ENCODE results near the gene AGAP1. TPM values are rescaled to one million over a fixed set of nuclear protein-coding genes. Genes with fewer than 3 reads are reported as not detected.

Gene AGAP1
- polyA plus RNA-seq, 3 donors: 3.7 to 7.1 (median 6.3) TPM

DNA sequence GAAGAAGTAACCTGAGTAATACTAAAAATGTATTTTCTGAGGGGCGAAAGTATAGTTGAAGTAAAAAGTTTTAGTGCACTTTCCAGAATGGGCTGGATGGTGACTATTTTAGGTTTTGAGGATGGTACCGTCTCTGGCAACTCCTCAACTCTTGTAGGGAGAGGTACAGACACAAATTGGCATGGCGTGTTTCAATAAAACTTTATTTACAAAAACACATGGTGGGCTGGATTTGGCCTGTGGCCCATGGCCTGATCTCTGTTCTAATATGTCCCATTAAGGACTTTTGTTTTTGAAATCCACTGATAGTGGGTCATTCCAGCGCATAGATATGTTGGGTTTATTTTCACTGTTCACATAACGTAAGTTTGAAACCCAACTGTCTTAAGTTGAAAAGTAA, 132.8 kb downstream of the AGAP1 start:
- no peak overlapping the region for H3K27ac ChIP-seq (ENCODE audit: low read depth, low read length)
- 94 to 96% (median 95%) methylated on average over 5 of the region's 5 CpGs for WGBS, 3 donors

DNA sequence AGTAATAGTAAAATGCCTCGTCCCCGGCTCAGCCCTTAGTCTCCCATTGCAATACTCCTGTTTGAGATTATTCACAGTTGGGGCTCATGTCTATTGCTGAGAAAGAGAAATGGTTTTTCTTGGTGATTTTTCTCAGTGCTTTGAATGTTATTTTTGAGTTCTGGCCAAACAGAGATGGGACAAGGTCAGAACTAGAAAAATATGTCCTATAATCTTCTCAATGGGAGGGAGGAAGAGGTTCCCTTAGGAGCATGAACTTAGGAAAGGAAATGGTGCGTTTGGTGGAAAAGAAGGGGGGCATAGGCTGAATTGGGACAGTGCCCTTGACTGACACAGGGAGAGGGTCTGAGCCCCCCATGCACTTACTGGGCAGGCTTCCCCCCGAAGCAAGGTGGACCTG, 133.8 kb downstream of the AGAP1 start:
- 68 to 73% (median 68%) methylated on average over 4 of the region's 4 CpGs for WGBS, 3 donors
- no peak overlapping the region for H3K27ac ChIP-seq (ENCODE audit: low read depth, low read length)

DNA sequence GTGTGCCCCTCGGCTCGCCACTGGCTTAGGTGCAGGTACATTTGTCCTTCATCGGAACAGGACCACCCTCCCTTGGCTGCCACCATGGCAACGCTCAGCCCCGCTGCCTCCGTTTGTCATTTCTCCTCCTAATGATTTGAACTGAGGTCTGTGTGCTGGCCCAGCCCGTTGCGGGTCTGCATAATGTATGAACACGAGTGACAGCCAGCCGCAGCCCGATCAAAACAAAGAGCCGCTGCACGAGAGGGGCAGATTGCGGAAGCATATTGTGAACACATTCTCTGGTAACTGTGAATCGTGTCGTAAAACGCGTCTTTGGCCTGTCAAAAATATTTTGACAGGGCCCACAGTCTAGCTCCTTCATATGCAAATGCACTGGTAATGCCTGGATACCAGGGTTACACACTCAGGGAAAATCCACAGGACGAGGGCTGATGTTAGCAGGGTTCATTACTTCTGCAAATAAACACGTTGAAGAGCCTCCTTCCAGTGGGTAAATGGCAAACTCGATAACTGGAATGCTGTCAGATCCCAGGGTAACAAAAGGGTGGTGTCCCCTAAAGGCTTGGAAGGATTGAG, 137.0 kb downstream of the AGAP1 start:
- WGBS, 3 donors: 86 to 91% (median 89%) methylated on average over 21 of the region's 21 CpGs

DNA sequence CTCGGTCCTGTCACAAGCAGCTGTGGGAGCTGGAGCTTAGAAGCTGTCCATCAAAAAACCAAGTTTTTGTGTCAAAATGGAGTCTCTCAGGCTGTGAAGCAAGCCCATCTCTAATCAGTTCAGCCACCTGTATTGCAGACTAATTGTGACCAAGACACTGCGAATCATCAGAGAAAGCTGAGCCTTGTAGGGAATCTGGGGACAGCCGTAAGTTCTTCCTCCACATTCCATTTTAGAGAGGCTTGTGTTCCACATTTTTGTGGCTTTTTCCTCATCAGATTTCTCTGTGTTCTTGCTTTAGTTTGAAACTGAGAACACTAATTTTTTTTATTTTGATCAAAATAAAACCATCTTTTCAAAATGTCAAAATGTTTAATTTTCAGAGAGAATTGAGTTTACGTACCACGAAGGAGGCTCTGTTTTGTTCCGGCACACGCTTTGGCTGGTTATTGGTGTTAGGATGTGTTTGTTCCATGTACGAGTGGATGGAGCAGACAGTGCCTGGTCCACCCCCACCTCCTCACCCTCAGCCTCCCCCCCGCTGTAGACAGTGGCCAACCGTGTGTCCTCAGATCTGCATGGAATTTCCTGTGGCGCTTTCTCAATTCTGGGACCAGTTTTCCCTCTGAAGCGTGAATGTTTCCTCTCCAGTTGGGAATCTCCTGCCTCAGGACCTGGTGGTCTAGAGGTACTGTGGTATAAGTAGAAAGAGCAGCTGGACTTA, 140.8 kb downstream of the AGAP1 start:
- WGBS, 3 donors: 80 to 83% (median 82%) methylated on average over 12 of the region's 12 CpGs

More for the DNA sequence above, 137.0 kb downstream of the AGAP1 start:
- H3K27ac ChIP-seq (ENCODE audit: low read depth, low read length): no peak overlapping the region

DNA sequence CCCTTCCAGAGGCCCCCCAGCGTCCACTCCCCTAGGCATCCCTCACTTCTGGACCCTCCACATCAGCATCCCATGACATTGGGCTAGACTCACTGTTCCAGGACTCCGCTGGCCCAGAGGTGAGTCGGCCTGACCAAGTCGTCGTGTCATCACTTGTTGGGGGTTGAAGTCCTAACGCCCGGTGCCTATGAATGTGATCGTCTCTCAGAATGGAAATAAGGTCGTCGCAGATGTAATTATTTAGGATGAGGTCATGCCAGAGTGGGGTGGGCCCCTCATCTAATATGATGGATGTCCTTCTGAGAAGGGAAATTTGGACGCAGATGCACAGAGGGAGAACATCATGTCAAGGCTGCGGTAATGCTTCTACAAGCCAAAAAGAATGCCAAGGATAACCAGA, 142.7 kb downstream of the AGAP1 start:
- WGBS, 3 donors: 83 to 89% (median 83%) methylated on average over 12 of the region's 12 CpGs
- H3K27ac ChIP-seq (ENCODE audit: low read depth, low read length): no peak overlapping the region

More for the DNA sequence above, 140.8 kb downstream of the AGAP1 start:
- no peak overlapping the region for H3K27ac ChIP-seq (ENCODE audit: low read depth, low read length)

DNA sequence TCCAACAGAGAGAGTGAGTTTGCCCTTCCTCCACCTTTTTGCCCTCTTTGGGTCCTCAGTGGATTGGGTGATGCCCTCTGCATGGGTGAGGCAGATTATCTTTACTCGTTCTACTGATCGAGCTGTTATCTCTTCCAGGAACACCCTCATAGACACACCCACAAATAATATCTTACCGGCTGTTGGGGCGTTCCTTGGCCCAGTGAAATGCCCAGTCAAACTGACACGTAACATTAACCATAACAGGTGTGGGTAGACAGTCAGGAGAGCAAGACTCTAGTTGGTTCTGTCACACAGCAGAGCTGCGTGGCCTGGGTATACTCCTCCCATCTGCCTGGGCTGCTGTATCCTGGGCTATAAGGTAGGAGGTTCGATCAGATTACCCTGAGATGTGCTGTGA, 144.1 kb downstream of the AGAP1 start:
- H3K27ac ChIP-seq (ENCODE audit: low read depth, low read length): no peak overlapping the region
- 73 to 82% (median 82%) methylated on average over 7 of the region's 7 CpGs for WGBS, 3 donors

DNA sequence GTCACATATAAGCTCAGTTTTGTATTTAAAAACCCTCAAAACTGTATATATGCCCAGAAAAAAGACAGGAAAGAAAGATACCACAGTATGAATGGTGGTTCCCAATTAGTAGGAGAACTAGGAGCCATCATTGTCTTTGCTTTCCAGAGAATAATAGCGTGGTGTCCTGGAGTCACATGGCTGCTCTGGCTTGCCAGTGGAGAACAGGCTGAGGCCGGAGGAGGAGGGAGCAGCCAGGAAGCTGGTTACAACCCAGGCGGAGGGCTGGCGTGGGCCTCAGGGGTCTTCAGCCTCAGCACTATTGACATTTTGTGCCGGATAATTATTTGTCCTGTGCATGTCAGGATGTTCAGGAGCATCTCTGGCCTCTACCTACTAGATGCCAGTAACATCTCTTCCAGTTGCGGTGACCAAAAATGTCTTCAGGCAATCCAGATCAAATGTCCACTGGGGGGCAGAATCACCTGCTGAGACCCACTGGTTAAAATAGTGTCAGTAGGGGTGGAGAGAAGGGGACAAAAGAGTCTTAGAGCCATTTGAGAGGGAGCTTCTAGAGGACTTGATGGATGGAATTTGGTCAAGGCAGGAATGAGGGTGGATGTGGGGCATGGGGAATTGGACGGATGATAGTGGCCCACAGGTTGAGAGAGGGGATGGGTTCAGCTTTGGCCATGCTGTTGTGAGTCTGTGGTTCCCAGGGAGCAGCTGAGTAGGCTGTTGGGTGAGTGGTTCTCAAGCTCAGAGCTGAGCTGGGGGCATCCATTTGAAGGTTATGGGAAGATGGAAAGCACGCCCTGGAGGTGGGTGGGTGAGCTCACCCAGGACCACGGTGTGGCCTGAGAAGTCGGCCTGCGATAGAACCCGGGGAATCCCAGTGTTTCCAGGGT, 144.9 kb downstream of the AGAP1 start:
- no peak overlapping the region for H3K27ac ChIP-seq (ENCODE audit: low read depth, low read length)
- 74 to 90% (median 75%) methylated on average over 12 of the region's 12 CpGs for WGBS, 3 donors

DNA sequence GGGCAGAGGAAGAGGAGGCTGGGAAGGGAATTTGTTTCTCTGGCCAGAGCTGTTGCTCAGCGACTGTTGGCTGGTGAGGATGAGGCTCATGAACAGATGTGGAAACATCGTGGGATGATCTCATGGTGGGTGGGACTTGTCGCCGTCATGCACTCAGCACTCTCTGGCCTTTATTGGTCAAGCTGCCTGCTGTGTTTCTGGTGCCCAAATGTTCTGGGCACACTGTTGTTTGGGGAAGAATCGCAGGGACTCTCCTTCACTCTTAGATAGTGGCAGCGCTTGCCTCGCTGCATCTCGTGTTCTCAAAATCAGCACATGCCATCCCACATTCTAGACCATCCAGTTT, 145.6 kb downstream of the AGAP1 start:
- no peak overlapping the region for H3K27ac ChIP-seq (ENCODE audit: low read depth, low read length)

DNA sequence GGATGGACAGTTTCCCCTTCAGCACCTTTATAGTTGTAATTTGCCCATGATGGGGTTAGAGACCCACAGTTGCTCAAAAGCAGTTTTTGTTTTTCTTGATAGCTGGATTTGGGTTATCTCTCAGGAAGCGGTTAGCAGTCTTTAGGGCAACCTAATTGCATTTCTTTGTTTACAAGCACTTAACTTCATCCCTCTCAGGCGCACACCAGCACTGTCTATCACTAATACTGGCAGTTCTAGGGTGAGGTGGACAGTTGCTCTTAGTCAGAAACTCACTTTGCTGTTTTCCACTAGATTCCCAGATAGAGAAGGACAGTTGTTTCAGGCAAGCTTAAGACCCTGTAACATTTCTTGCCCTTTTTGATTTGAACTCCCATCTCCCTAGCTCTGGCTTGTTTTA, 146.0 kb downstream of the AGAP1 start:
- no peak overlapping the region for H3K27ac ChIP-seq (ENCODE audit: low read depth, low read length)
- WGBS, 3 donors: 84 to 86% (median 86%) methylated on average over 2 of the region's 2 CpGs

More for the DNA sequence above, 145.6 kb downstream of the AGAP1 start:
- WGBS, 3 donors: 53 to 75% (median 57%) methylated on average over 8 of the region's 8 CpGs

DNA sequence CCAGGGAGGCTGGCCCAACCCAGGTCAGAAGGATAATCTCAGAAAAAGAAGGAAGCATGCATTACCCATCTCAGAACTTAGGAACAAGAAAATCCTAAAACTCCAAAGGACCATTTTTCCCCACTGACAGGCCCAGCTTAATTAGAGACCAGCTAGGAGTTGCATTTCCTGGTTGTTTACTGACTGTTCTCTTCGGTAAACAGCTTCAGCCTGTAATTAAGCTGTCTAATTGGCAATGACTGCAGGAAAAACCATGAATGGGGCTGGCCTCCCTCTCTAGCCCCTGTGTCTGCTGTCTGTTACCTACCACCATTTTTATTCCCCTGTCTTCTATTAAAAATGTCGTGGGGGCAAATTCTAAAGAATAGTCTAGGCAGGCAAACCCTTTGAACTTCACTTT, 146.5 kb downstream of the AGAP1 start:
- no peak overlapping the region for H3K27ac ChIP-seq (ENCODE audit: low read depth, low read length)
- 52 to 69% (median 66%) methylated on average over 2 of the region's 2 CpGs for WGBS, 3 donors

DNA sequence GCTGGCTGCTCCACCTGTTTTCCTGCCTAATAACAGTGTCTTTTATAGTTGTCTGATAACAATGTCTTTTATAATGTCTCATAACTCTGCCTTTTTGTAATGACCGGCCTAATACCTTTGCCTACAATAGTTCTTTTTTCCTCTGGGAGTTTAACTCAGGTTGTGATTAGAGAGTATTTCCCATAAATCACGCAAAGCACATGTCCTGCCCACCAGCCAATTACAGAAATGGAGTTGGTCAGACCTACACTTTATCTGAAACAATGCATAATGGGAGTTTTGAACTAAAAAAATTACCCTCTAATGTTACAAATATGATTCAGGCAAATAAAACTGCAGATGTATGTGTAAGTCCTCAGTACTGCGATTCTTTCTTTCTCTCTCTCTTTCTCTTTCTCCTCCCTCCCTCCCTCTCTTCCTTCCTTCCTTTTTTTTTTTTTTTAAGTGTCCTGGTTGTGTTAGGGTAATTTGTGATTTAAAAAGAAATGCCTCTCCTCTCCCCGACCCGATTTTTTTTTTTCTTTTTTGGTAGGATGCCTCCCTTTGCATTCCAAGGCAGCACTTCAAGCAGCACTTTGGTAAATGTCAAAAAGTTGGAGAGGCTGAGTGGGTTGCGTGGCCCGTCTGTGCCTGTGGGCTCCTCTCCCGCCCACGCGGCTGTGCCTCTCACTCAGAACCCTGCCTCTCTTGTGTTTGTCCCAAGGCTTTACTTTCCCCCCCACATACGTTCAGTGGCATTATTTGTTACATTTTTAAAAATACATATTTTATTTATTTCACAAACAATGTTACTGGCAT, 147.3 kb downstream of the AGAP1 start:
- WGBS, 3 donors: 44 to 67% (median 44%) methylated on average over 11 of the region's 11 CpGs
- H3K27ac ChIP-seq (ENCODE audit: low read depth, low read length): no peak overlapping the region

DNA sequence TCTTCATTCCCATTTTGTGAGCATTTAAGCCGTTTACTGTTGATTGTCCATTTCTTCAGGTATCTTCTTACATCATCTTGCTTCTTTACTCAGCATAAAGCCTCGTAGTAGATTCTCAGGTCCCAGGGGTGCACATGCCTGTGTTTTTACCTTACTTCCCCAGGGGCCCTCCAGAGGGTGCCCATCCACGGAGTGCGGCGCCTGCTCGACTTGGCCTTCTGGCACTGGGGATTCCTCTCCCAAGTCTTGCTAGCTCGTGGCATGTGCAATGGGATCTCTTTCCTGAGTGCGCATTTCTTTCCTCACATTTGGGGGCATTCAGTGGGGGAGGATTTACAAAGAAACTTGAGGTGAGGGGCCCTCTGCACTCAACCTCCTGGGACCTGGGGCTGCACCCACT, 148.1 kb downstream of the AGAP1 start:
- H3K27ac ChIP-seq (ENCODE audit: low read depth, low read length): no peak overlapping the region

DNA sequence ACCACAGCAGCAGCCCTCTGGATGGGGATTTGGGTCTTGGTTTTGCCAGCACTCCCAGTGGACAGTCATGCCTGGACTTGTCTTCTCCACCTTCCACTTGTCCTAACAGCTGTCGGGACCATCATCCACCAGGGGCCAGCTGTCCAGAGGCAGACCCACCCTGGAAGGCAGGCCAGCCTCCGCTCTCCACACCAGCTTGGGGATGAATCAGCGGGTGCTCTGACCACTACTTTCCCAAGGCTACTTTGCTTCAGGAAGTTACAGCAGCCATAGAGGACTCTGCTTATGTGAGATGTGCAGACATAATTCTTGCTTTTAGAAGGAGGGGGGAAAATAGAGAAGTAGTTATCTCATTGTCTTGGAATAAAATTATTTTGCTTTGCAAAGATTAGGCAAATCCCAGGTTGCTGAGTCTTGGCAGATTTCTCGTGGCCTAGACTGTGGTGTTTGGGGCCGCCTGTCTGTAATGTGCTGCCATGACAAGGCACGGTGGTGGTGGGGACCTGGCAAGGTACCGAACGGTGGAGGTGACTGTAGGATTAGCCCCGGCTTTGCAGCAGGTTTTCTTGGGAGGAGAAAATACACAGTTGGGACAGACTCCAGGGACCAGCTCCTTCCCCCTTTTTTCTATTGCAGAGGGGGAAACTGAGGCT, 148.7 kb downstream of the AGAP1 start:
- no peak overlapping the region for H3K27ac ChIP-seq (ENCODE audit: low read depth, low read length)
- WGBS, 3 donors: 74 to 91% (median 75%) methylated on average over 9 of the region's 9 CpGs

More for the DNA sequence above, 148.1 kb downstream of the AGAP1 start:
- WGBS, 3 donors: 77 to 86% (median 82%) methylated on average over 8 of the region's 8 CpGs

DNA sequence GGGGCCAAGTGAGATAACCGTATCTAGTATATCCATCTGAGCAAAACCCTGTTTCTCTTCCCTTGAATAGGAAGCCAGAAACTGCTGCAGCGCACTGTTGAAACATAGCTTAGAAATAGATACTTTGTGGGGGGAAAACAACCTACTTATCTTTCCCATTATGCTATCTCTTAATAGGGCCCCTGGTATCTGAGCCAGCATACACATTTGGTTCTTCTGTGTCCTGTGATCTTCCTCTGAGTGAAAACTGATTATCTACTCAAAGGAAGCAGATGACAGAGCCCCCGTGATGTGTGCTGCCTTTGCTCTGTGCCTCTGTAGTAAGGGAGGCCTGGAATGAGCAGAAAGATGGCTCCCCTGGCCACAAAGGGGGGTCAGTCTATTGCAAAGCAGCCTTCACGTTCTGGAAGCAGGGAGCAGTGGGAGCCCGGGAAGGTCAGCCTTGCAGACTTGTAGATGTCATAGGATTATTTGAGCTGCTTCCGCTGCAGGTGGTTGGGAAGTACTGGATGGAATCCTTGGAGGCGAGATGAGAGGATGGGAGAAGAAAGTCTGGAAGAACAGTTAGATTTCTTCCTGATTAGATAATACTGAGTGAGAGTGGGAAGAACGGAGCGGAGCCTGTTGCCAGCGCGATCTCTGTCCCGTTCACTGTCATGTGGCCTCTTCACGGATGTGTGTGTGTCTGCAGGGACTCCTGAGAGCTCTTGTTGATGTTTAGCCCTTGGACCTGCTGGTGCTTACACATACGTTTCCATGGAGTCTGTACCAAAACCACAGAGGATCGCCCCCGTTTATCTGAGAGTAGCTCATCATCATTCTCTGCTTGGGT, 150.1 kb downstream of the AGAP1 start:
- 53 to 76% (median 66%) methylated on average over 16 of the region's 16 CpGs for WGBS, 3 donors
- no peak overlapping the region for H3K27ac ChIP-seq (ENCODE audit: low read depth, low read length)

DNA sequence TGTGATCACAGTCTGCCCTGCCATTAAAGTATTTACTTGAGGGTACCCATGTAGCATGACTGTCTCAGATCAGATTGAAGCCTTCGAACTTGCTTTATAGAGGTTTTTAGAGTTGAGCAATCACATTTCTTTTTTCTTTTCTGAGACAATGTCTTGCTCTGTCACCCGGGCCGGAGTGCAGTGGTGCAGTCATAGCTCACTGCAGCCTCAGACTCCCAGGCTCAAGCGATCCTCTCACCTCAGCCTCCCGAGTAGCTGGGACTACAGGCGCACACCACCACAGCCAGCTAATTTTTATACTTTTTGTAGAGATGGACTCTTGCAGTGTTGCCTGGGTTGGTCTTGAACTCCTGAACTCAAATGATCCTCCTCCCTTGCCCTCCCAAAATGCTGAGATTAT, 153.4 kb downstream of the AGAP1 start:
- H3K27ac ChIP-seq (ENCODE audit: low read depth, low read length): no peak overlapping the region
- 93 to 95% (median 94%) methylated on average over 6 of the region's 6 CpGs for WGBS, 3 donors

DNA sequence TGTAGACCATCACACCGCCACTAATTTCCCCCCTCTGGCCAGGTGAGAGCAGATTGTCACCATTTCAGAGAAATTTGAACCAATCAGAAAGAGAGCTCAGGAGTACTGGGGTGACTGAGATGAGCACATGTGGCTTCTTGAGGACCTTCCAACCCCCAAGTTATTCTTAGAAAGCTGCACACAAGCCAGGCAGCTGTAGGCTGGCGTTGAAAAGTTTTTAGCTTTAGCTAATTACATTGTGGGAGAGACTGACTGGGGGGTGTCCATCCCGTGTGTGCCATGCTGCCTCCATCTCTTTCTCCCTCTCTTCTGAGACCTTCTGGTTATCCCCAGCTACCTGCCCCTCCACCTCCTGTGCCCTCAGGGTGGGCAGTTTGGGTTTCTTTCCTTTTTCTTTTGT, 154.0 kb downstream of the AGAP1 start:
- WGBS, 3 donors: 43 to 58% (median 57%) methylated on average over 3 of the region's 3 CpGs

DNA sequence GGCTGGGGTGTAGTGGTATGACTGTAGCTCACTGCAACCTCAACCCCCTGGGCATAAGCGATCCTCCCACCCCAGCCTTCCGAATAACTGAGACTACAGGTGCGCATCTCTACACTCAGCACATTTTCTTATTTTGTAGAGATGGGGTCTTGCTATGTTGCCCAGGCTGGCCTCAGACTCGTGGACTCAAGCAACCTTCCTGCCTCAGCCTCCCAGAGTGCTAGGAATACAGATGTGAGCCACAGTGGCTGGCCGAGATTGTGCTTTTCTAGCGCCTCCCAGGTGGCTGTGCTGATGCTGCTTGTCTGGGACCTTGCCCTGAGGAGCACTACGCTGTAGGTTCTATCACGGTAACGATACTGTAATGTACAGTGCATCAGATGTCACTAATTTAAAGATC, 155.6 kb downstream of the AGAP1 start:
- WGBS, 3 donors: 84 to 89% (median 87%) methylated on average over 9 of the region's 9 CpGs
- H3K27ac ChIP-seq (ENCODE audit: low read depth, low read length): no peak overlapping the region

More for the DNA sequence above, 154.0 kb downstream of the AGAP1 start:
- H3K27ac ChIP-seq (ENCODE audit: low read depth, low read length): no peak overlapping the region
